Endothelial cell (in vitro differentiated cells): Measurements from ENCODE around the gene INF2. TPM values are rescaled to one million over a fixed set of nuclear protein-coding genes. Genes with fewer than 3 reads are reported as not detected.

ENCODE experiments used
- DNase-seq: peaks from one replicate; pipeline ENCODE4 v3.0.0; 2021; ENCODE audit warnings: low spot score
- H3K27ac Mint-ChIP-seq: one replicate; pipeline ENCODE4 v1.8.0; 2021; ENCODE audit warnings: mixed read lengths, inconsistent platforms; ENCODE audit not compliant: unreplicated experiment
- H3K27me3 Mint-ChIP-seq: one replicate; pipeline ENCODE4 v1.8.0; 2021; ENCODE audit warnings: mild to moderate bottlenecking, moderate library complexity, mixed read lengths, inconsistent platforms; ENCODE audit not compliant: unreplicated experiment
- H3K36me3 Mint-ChIP-seq: one replicate; pipeline ENCODE4 v1.8.0; 2021; ENCODE audit warnings: mild to moderate bottlenecking, low read depth, mixed read lengths, inconsistent platforms; ENCODE audit not compliant: unreplicated experiment
- H3K4me1 Mint-ChIP-seq: one replicate; pipeline ENCODE4 v1.8.0; 2021; ENCODE audit warnings: mild to moderate bottlenecking, mixed read lengths, inconsistent platforms; ENCODE audit not compliant: unreplicated experiment
- H3K4me3 Mint-ChIP-seq: one replicate; pipeline ENCODE4 v1.8.0; 2021; ENCODE audit warnings: mild to moderate bottlenecking, mixed read lengths, inconsistent platforms; ENCODE audit not compliant: unreplicated experiment
- H3K9me3 Mint-ChIP-seq: one replicate; pipeline ENCODE4 v1.8.0; 2021; ENCODE audit warnings: mixed read lengths, inconsistent platforms; ENCODE audit not compliant: unreplicated experiment
- CTCF ChIP-seq: fragments of 200-600 bp; sonication (generic); IDR thresholded peaks from one replicate; pipeline ENCODE4 v1.5.0; 2021; ENCODE audit warnings: antibody characterized with exemption; ENCODE audit not compliant: unreplicated experiment
- total RNA-seq: library from RNA; stranded (reverse); fragmentation: NEBNext Ultra II Directional; extraction: Animal tissue kit (Norgen Biotek cat#: 25700); gene quantifications from one replicate; pipeline ENCODE4 v1.2.1, GENCODE V29; 2021; ENCODE audit not compliant: unreplicated experiment

INF2 gene
- total RNA-seq, 1 donor from 2014 or later = 97.2 TPM

DNA sequence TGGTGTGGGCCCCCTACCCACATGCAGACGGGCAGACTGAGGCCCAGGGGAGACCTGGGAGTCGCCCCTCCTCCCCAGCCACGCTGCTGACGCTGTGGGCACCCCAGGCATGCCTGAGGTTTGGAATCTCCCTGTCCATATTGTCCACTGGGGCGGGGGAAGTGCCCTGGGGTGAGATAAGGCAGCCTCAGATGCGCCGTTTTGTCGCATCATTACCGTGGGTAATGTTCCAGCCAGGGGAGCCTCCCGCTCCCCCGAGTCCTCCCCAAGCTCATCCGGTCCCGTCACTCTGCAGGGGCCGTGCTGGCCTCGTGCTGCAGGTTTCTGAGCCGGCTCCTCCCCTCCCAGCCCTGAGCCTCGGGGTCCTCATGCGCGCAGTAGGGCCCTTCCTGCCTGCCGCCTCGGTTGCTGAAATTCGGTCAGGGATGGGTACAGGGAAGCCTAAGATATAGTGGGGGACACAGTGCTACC lies 11.4 kb downstream of the INF2 start:
- no peak for DNase-seq
- no peaks in the 10 kb centered on the region for H3K9me3 Mint-ChIP-seq
- H3K36me3 Mint-ChIP-seq = peaks cover 18% of the 10 kb centered on the region
- no peak for TF ChIP-seq CTCF
- no peak overlapping the region for H3K27ac Mint-ChIP-seq
- H3K4me1 Mint-ChIP-seq = peaks cover 7% of the 10 kb centered on the region
- H3K27me3 Mint-ChIP-seq = peaks cover 8% of the 10 kb centered on the region
- H3K4me3 Mint-ChIP-seq = no peak overlapping the region

GRCh38 chr14:104701383-104702076 lies 12.1 kb downstream of the INF2 start:
- Mint-ChIP-seq H3K4me1 (peaks cover 4% of the 10 kb centered on the region), H3K36me3 (peaks cover 14% of the 10 kb centered on the region)
- TF ChIP-seq CTCF = no peak

DNA sequence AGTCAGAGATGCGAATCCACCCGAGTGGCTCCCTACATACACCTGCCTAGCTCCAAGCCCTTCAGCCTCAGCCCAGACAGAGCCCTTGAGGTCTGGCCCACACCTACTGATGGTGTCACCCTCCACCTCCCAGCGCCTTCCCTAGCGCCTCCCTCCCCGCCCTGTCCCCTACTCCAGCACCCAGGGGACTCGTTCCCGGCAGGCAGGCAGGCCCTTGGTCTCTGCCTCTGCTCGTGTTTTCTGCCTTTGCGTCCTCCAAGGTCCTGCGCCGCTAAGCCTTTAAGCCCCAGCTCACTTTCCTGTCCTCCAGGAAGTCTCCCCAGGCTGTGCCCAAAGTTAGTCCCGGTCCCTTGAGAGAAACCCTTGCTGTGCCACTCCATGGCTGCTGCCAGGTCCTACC lies 12.7 kb downstream of the INF2 start:
- no peaks in the 10 kb centered on the region for H3K9me3 Mint-ChIP-seq
- no peak overlapping the region for H3K27ac Mint-ChIP-seq
- H3K4me1 Mint-ChIP-seq = peaks cover 4% of the 10 kb centered on the region
- no peak for DNase-seq
- no peak for TF ChIP-seq CTCF
- peaks cover 6% of the 10 kb centered on the region for H3K27me3 Mint-ChIP-seq
- no peak overlapping the region for H3K4me3 Mint-ChIP-seq
- peaks cover 14% of the 10 kb centered on the region for H3K36me3 Mint-ChIP-seq

More at GRCh38 chr14:104701383-104702076, 12.1 kb downstream of the INF2 start:
- H3K27ac Mint-ChIP-seq = no peak overlapping the region
- DNase-seq = no peak
- H3K9me3 Mint-ChIP-seq = no peaks in the 10 kb centered on the region
- H3K27me3 Mint-ChIP-seq = peaks cover 6% of the 10 kb centered on the region
- H3K4me3 Mint-ChIP-seq = no peak overlapping the region

DNA sequence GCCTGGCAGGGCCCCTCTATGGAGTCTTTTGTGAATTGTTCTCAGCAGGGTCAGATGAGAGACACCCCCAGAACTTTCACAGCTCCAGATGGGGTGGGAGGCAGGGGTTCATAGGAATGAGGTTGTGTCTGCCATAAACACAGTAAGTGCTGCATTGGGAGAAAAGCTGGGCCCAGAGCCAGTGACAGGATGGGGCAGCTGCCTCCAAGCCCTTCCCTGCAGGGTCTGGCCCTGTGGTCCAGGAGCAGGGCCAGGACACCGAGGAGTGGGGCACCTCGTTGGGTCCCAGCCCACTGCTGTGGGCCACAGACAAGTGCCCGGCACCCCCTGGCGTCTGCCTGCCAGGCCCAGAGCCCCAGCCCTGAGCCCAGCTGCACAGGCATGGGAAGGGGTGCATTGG lies 13.3 kb downstream of the INF2 start:
- Mint-ChIP-seq H3K4me1 (peaks cover 4% of the 10 kb centered on the region), H3K4me3 (no peak overlapping the region), H3K27ac (no peak overlapping the region), H3K36me3 (peaks cover 14% of the 10 kb centered on the region), H3K27me3 (peaks cover 7% of the 10 kb centered on the region), H3K9me3 (no peaks in the 10 kb centered on the region)
- no peak for DNase-seq
- TF ChIP-seq CTCF = no peak

DNA sequence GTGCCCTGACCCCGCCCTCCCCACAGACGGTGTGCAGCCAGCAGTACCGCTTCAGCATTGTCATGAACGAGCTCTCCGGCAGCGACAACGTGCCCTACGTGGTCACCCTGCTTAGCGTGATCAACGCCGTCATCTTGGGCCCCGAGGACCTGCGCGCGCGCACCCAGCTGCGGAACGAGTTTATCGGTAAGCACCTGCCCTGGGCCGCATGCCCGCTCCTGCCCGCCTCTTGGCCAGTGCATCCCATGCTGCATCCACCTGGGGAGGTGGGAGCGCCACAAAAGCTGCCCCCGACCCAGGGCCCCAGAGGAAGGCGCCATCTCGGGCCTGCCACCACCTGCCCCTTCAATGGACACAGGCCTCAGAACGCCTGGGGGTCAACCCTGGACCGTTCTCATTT lies 13.9 kb downstream of the INF2 start:
- no peak for TF ChIP-seq CTCF
- H3K27me3 Mint-ChIP-seq = peaks cover 7% of the 10 kb centered on the region
- no peaks in the 10 kb centered on the region for H3K9me3 Mint-ChIP-seq
- H3K4me1 Mint-ChIP-seq = peaks cover 4% of the 10 kb centered on the region
- no peak for DNase-seq
- H3K4me3 Mint-ChIP-seq = no peak overlapping the region
- H3K27ac Mint-ChIP-seq = no peak overlapping the region
- peaks cover 14% of the 10 kb centered on the region for H3K36me3 Mint-ChIP-seq
